SK-N-DZ (cell line): ENCODE results near the gene ASB1.

Source experiments
- DNase-seq: peaks from one replicate; pipeline ENCODE4 v3.0.0-alpha.2; 2015; ENCODE audit warnings: low spot score
- small RNA-seq, 2 experiments: library from RNA; depleted of rRNA; stranded (forward); fragments of <200 nt; gene quantifications; one replicate each; pipeline ENCODE3, GENCODE V24; 2014

ASB1 gene

DNA sequence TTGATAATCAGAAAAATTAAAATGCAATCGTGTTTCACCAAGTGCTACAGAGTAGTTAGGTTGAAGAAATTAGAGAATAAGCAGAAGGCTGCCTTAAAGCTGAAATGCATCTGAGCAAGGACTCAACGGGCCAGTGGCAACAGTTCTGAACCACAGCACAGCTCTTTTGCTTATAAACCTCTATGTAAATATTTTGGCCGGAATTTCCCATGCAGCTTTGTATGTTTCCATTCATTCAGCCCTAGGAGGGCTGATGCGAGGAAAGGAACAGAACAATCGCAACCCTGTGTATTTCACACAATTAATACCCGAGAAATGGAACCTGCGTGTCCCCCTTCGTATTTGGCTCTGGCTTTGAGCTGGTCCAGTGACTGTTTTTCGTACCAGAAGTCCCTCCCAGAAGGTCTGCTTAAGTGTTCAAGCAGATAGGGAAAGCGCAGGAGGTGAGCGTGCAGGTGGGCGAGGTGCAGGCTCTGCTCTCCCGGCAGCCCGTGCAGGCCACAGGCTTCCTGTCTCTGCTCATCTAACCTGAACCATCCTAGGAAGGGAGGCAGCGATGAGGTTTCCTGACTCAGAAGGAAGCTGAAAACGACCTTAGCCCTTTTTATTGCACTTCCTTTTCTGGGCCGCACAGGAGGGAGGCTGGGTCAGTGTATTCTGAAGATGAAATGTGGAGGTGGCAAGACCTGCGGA, 67.3 kb downstream of the ASB1 start:
- no peak for DNase-seq

DNA sequence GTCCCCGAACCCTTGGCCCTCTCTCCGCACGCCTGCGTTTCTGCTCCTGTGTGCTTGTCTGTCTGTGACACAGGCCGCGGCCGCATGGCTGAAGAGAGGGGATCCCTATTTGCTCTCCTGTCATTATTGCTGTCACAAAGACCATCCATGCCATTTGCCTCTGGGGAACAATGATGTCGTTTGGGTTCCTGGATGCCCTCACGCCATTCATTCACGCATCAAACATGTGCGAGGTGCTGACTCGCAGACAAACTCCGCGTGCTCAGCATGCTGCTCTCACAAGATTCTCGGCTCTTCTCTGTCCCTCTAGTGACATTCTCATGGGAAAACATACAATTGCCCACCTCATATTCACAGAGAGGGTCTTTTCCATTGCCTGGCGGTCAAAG, 67.8 kb downstream of the ASB1 start:
- no peak for DNase-seq

DNA sequence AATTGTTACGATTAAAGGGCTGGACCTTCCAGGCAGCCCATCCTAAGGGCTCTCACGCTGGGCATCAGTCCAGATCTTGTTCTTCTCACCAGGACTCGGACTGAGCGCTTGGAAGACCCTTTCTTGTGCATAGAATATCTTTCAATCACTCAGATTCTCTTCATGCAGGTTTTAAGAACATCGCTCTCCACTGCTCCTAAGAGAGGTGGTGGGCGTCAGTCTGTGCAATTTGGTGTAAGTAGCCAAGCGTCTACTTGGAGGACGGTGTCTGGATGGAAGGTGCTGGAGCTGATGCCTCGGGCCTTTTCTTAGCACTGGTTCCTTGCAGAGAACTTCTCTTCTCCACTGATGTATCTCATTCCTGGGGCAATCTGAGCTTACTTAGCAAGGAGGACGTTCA, 68.7 kb downstream of the ASB1 start:
- no peak for DNase-seq

DNA sequence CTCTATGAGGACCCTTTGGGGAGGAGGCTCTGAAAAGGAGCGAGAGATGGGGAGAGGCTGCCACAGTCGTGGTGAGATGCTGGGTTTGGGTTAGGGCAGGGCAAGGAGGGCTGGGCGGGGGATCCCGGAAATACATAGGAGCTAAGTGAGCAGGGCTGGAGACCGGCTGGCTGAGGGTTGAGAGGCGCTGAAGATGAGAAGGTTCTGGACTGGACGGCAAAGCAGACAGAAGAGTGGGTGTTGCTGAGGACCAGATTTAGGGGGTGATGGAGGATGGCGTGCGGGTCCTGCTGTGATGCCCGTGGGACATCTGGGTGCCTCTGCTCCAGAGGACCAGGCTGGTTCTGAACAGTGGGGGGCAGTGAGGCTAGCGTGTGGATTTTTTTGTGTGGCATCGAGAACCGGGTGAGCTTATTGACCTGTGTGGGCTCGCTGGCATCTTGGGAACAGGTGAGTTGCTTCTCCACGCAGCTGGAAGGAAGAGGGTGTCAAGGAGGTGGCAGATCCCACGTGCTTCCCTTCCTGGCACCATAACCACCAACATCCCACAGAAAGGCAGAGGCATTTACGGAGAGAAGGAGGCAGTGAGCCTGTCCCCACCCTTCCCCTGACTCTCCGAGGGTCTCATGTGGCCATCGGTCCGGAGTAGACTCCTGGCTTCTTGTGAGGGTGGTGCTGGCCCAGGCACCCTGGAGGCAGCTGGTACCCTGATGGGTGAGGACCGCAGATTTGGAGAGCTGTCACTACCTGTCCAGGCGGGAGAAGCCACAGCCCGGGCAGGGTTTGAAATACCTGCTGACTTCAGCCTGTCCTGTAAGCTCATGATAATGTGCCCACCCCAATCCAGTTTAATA, 70.3 kb downstream of the ASB1 start:
- no peak for DNase-seq

DNA sequence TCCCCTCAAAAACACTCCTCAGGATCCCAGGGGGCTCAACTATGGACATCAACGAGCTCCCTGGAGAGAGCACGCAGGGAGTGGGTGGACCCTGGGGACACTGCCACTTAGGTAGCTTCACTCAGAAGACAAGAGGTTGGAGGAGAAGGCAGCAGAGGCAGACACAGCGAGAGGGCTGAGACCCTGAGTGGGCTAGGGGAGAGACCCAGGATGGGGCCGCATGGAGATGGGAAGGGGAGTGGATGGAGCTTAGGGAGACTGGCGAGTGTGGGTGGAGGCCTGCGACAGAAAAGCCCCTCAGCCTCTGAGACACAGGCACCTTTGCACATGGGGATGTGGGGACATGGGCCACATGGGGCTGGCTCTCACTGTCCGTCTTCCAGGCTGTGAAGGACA, 70.9 kb downstream of the ASB1 start:
- no peak for DNase-seq

DNA sequence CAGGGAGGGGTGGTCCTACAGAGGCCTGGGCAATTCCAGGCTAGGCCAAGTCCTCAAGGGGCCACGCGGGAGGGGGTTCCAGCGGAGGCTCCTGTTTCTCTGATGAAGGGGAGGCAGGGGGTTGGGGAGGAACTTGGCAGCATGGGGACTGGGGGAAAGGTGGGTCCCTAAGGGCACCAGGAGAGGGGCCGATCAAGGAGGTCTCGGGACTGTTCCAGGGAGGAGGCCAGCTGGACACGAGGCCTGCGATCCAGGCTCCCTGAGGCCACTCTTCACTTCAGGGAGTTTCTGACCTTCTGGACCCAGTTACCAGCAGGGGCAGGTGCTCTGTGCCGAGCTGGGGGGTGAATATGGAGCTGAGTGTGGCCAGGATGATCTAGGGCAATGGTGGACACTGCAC, 71.5 kb downstream of the ASB1 start:
- no peak for DNase-seq

DNA sequence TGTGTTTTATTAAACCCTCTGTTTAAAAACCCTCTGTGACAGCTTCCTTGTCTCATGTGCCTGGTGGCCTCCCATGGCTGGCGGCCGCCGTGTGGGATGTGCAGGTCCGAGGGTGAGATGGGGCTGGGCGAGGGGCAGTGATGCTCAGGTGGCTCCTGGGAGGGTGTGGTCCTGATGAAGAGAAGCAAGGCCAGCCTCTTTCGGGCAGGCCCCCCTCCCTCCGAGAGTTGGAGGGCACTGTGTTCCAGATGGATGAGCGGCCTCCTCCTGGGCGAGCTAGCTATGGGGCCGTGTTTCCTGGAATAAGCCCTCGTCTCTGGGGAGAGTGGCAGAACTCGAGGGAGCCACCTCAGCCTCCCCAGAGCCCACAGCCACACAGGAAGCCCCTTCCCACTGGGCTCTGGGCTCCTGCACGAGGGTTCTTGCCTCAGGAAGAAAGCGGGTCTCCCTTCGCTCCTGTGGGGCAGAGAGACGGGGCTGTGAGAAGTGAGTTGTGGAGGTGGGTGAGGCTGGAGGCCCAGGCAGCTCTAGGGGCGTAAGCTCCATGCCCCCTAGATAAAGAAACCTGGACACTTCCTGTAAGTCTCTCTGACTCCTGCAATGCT, 72.1 kb downstream of the ASB1 start:
- no peak for DNase-seq

DNA sequence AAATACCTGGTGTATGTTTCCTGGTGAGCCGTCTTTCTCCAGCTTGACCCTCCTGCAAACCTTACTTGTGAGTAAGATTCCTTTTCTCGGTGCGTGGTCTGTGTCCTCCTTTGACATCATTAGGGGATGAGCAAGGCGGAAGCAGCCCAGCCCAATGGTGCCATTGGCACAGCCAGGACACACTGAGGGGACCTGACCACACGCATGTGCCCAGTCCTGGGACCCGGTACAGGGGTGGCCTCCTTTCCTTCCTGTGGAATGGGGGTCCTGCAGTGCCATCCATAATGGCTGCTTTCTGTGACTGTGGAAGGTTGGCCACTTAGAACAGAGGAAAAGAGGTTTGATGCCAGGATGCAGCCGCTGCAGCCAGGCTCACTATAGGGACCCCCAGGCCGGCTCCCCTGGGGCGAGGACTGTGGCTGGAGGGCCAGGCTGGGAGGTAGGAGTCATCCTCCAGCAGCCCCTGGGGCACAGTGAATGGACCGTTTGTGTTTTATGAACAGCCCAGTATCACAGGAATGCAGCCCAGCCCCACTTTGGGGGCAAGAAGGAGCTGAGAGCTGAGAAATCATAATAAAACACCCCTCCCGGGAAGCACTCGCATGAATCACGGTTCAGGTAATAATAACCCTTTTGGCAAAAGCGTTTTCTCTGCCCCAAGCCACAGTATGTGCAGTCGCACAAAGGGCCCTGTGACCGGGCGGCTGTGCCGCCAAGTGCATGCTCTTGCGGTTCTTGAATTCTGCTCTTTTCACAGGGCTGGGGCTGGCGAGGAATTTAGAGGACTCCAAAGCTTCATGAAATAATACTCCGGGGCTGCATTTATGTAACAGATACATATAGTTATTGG, 73.2 kb downstream of the ASB1 start:
- no peak for DNase-seq

DNA sequence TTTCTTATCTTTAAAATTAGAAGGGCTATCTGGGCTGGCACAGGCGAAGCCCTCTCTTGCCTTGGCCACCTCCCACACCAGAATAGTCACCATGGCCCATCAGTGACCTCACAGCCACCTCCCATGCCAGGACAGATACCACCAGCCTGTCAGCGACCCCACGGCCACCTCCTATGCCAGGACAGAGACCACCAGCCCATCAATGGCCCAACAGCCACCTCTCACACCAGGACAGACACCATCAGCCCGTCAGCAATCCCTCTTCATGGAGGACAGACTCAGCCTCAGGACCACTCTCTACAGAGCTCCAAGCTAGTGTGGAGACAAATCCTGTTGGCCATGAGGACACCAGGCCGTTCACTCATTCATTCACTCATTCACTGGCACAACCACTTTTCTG, 74.6 kb downstream of the ASB1 start:
- no peak for DNase-seq

Small RNAs within 50 kb of the gene (small RNA-seq; reads per million reads assigned to genes)
- gene RNU6-234P, result 0 reads per million in 2 experiments
